A549 (cell line): ENCODE data around the gene BET1L. TPM values are rescaled to one million over a fixed set of nuclear protein-coding genes. Genes with fewer than 3 reads are reported as not detected.

Experiments
- ATAC-seq, 2 experiments: fragments of 200-7000 bp in 1 of 2; fragments of >200 bp in 1 of 2; cut with Nextera tagmentation in 1 of 2; cut with Tn5 transposase in 1 of 2; 3 replicates each; pipeline versions ENCODE4 v1.8.0 to v1.9.1; 2018 to 2020; ENCODE audit warnings: mild to moderate bottlenecking in 1 of 2, moderate library complexity in 1 of 2
- CTCF ChIA-PET: fragments of 300-600 bp; sonication (Branson Sonifier 250); formaldehyde crosslinking; extraction: SDS; loops from one replicate; lab custom pipeline; 2021; ENCODE audit warnings: antibody characterized with exemption, inconsistent platforms; lab: Yijun Ruan, JAX
- POLR2A ChIA-PET: fragments of 350-600 bp; formaldehyde crosslinking; extraction: SDS; loops from one replicate; lab custom pipeline; 2021; ENCODE audit warnings: antibody characterized with exemption, inconsistent platforms; lab: Yijun Ruan, JAX
- DNase-seq, 2 experiments: peaks; one replicate each; pipeline versions ENCODE4 v3.0.0 to v3.0.0-alpha.2; 2011 to 2016; ENCODE audit warnings: low read depth in 1 of 2, low spot score in 1 of 2
- FAIRE-seq: peaks from 2 replicates; lab custom pipeline; 2011; peaks lifted over from hg19 to GRCh38; lab: Jason Lieb, UNC
- H3K27ac ChIP-seq, 2 experiments: fragments of >200 bp; sonication (Bioruptor Twin); formaldehyde crosslinking; 3 replicates each; pipeline ENCODE4 v1.5.1; 2016 to 2017
- H3K4me1 ChIP-seq: fragments of >200 bp; sonication (Bioruptor Twin); formaldehyde crosslinking; 3 replicates; pipeline ENCODE4 v1.6.1; 2016
- H3K4me2 ChIP-seq: fragments of >200 bp; sonication (Bioruptor Twin); formaldehyde crosslinking; 3 replicates; pipeline ENCODE4 v1.6.1; 2016
- H3K4me3 ChIP-seq: fragments of >200 bp; sonication (Bioruptor Twin); formaldehyde crosslinking; 3 replicates; pipeline ENCODE4 v1.5.1; 2016
- H3K9me3 ChIP-seq: fragments of >200 bp; sonication (Bioruptor Twin); formaldehyde crosslinking; 3 replicates; pipeline ENCODE4 v1.6.1; 2016
- CBX2 ChIP-seq: fragments of 200-600 bp; sonication (generic); IDR thresholded peaks from 2 replicates; pipeline ENCODE4 v1.6.1; 2016; ENCODE audit warnings: low read depth, mild to moderate bottlenecking, borderline replicate concordance
- CHD2 ChIP-seq: fragments of 150-350 bp; IDR thresholded peaks from 2 replicates; pipeline ENCODE4 v1.6.1; 2014; ENCODE audit warnings: low read length; ENCODE audit not compliant: partially characterized antibody
- CHD4 ChIP-seq: fragments of 200-600 bp; sonication (generic); IDR thresholded peaks from 2 replicates; pipeline ENCODE4 v1.6.1; 2016; ENCODE audit warnings: antibody characterized with exemption, mild to moderate bottlenecking, borderline replicate concordance
- EHF ChIP-seq: fragments of 250-450 bp; sonication (Bioruptor Pico); IDR thresholded peaks from 2 replicates; pipeline ENCODE4 v1.5.0; 2020; ENCODE audit warnings: mild to moderate bottlenecking
- FOSB ChIP-seq: fragments of 250-450 bp; sonication (Bioruptor Pico); IDR thresholded peaks from 2 replicates; pipeline ENCODE4 v1.5.0; 2020; ENCODE audit warnings: mild to moderate bottlenecking, moderate library complexity
- FOXS1 ChIP-seq: fragments of 250-450 bp; sonication (Bioruptor Pico); IDR thresholded peaks from 2 replicates; pipeline ENCODE4 v1.5.0; 2020; ENCODE audit warnings: mild to moderate bottlenecking, moderate library complexity
- HDAC2 ChIP-seq: fragments of 200-600 bp; sonication (generic); IDR thresholded peaks from 2 replicates; pipeline ENCODE4 v1.6.1; 2016
- HMGXB4 ChIP-seq: fragments of 250-450 bp; sonication (Bioruptor Pico); IDR thresholded peaks from 2 replicates; pipeline ENCODE4 v1.5.0; 2021; ENCODE audit warnings: mild to moderate bottlenecking, moderate library complexity, borderline replicate concordance
- HOXA7 ChIP-seq: fragments of 250-450 bp; sonication (Bioruptor Pico); IDR thresholded peaks from 2 replicates; pipeline ENCODE4 v1.5.0; 2020; ENCODE audit warnings: mild to moderate bottlenecking, moderate library complexity
- HOXB5 ChIP-seq: fragments of 250-450 bp; sonication (Bioruptor Pico); IDR thresholded peaks from 2 replicates; pipeline ENCODE4 v1.5.0; 2020; ENCODE audit warnings: mild to moderate bottlenecking, moderate library complexity
- JUN ChIP-seq, 2 experiments: fragments of >200 bp; sonication (Bioruptor Twin); formaldehyde crosslinking; IDR thresholded peaks; 2 replicates in 1 of 2; 3 replicates in 1 of 2; pipeline ENCODE4 v1.6.1; 2016 to 2017
- JUNB ChIP-seq: fragments of >200 bp; sonication (Bioruptor Twin); formaldehyde crosslinking; IDR thresholded peaks from 2 replicates; pipeline ENCODE4 v1.6.1; 2016
- KDM1A ChIP-seq: fragments of 200-600 bp; sonication (generic); IDR thresholded peaks from 2 replicates; pipeline ENCODE4 v1.6.1; 2016; ENCODE audit warnings: low read depth, mild to moderate bottlenecking
- MAFK ChIP-seq: fragments of 450-650 bp; IDR thresholded peaks from 2 replicates; pipeline ENCODE4 v1.6.1; 2014; ENCODE audit not compliant: partially characterized antibody
- MAZ ChIP-seq: fragments of 150-350 bp; IDR thresholded peaks from 2 replicates; pipeline ENCODE4 v1.6.1; 2014; ENCODE audit warnings: antibody characterized with exemption, low read depth, low read length, borderline replicate concordance
- MYC ChIP-seq: IDR thresholded peaks from 2 replicates; pipeline ENCODE4 v1.6.1; 2012; ENCODE audit warnings: mild to moderate bottlenecking, inconsistent platforms, low read length, improper control_type of control experiment, borderline replicate concordance
- PHF8 ChIP-seq: fragments of 200-600 bp; sonication (generic); IDR thresholded peaks from 2 replicates; pipeline ENCODE4 v1.6.1; 2016; ENCODE audit warnings: low read depth, mild to moderate bottlenecking, antibody characterized with exemption, moderate library complexity, borderline replicate concordance
- POLR2A ChIP-seq: IDR thresholded peaks from 2 replicates; pipeline ENCODE4 v1.6.1; 2012; ENCODE audit warnings: mild to moderate bottlenecking, low read length
- POLR2AphosphoS2 ChIP-seq: conservative IDR thresholded peaks from 2 replicates; pipeline ENCODE4 v1.6.1; 2012; ENCODE audit warnings: low read length, improper control_type of control experiment, inconsistent platforms
- RAD21 ChIP-seq, 2 experiments: fragments of >200 bp in 1 of 2; sonication (Bioruptor Twin) in 1 of 2; formaldehyde crosslinking in 1 of 2; IDR thresholded peaks in 1 of 2; conservative IDR thresholded peaks in 1 of 2; 2 replicates in 1 of 2; 3 replicates in 1 of 2; pipeline ENCODE4 v1.6.1; 2012 to 2018; ENCODE audit warnings: inconsistent platforms in 1 of 2
- RARB ChIP-seq: fragments of 250-450 bp; sonication (Bioruptor Pico); IDR thresholded peaks from 2 replicates; pipeline ENCODE4 v1.8.0; 2021; ENCODE audit warnings: mild to moderate bottlenecking, moderate library complexity
- RCOR1 ChIP-seq: fragments of 150-350 bp; IDR thresholded peaks from 2 replicates; pipeline ENCODE4 v1.6.1; 2014; ENCODE audit warnings: antibody characterized with exemption, low read length, low read depth
- REST ChIP-seq: fragments of 200-600 bp; sonication (generic); IDR thresholded peaks from 2 replicates; pipeline ENCODE4 v1.6.1; 2016; ENCODE audit warnings: antibody characterized with exemption, mild to moderate bottlenecking, moderate library complexity
- RNF2 ChIP-seq: fragments of 200-600 bp; sonication (generic); IDR thresholded peaks from 2 replicates; pipeline ENCODE4 v1.6.1; 2016; ENCODE audit warnings: low read depth, mild to moderate bottlenecking, antibody characterized with exemption, moderate library complexity, borderline replicate concordance
- SMC3 ChIP-seq: fragments of >200 bp; sonication (Bioruptor Twin); formaldehyde crosslinking; IDR thresholded peaks from 3 replicates; pipeline ENCODE4 v1.6.1; 2018; ENCODE audit warnings: inconsistent platforms
- TFCP2L1 ChIP-seq: fragments of 250-450 bp; sonication (Bioruptor Pico); IDR thresholded peaks from 2 replicates; pipeline ENCODE4 v1.5.0; 2021; ENCODE audit warnings: mild to moderate bottlenecking
- TP53 ChIP-seq: fragments of 250-450 bp; sonication (Bioruptor Pico); IDR thresholded peaks from 2 replicates; pipeline ENCODE4 v1.5.0; 2021; ENCODE audit warnings: mild to moderate bottlenecking, moderate library complexity
- USF2 ChIP-seq: fragments of 450-650 bp; IDR thresholded peaks from 2 replicates; pipeline ENCODE4 v1.6.1; 2014; ENCODE audit warnings: antibody characterized with exemption
- ZNF302 ChIP-seq: fragments of 250-450 bp; sonication (Bioruptor Pico); IDR thresholded peaks from 2 replicates; pipeline ENCODE4 v1.9.0; 2021; ENCODE audit warnings: inconsistent platforms, mild to moderate bottlenecking, moderate library complexity
- WGBS: methylation state at CpG from one replicate; pipeline ENCODE4 v1.1.6; 2017; ENCODE audit errors: missing lambda C conversion rate; 5-methylcytosine and 5-hydroxymethylcytosine counted together
- polyA plus RNA-seq, 4 experiments: library from polyadenylated mRNA; depleted of rRNA in 3 of 4; stranded (reverse); fragments of >200 nt; fragmentation: RNase III in 1 of 4; extraction: RNeasy Plus Mini Kit Qiagen cat#74134 plus additional on column Dnase treatment in 1 of 4; gene quantifications; 2 replicates in 3 of 4; 3 replicates in 1 of 4; pipeline ENCODE4 v1.2.3, GENCODE V29; 2011 to 2017
- TF ChIP-seq, protein P1 (sequence below): IDR thresholded peaks from 2 replicates; pipeline ENCODE4 v1.6.1; 2012
- TF ChIP-seq, protein P2 (sequence below): IDR thresholded peaks from 2 replicates; pipeline ENCODE4 v1.6.1; 2012; ENCODE audit warnings: low read depth, borderline replicate concordance
- TF ChIP-seq, protein P3 (sequence below): fragments of >200 bp; sonication (Bioruptor Twin); formaldehyde crosslinking; IDR thresholded peaks from 2 replicates; pipeline ENCODE4 v1.6.1; 2016

BET1L gene
- polyA plus RNA-seq, 2 of the 4 experiments (the other 2 are of a cell fraction) = 28.5 to 44.5 TPM

DNA sequence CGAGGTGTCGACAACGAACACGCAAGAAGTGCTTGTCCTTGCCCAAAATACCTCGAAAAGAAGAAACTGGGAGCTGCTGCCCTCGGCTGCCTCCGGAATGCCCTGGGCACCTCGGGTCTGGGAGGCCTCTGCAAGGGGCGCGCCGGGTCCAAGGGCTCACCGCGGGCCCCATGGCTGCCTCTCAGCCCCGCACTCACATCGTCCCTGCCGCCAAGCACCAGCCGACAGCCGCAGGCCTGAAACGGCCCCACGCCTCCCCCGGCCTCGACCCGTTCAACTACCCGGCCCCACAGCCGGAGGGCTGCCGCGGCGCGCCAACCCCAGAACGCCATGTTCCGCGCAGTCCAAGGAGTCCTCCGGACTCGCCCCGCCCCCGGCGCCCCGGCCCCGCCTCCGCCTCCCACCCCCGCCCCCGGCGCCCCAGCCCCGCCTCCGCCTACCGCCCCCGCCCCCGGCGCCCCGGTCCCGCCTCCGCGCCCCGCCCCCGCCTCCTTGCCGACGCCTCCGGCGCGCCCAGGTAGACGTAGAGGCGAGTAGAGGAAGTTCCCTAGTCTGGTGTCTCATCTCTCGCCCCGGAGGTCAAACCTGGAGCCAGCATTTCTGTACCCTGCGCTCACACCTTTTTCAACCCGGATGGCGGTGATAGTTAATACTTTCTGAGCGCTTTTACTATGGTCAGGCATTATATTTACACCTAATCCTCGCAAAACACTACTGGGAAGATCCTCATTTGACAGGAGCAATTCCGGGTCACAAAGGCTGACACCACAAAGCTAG, 29.0 kb upstream of the BET1L start, which contains the start of gene SIRT3:
Gene SIRT3, minus strand, starts transcription at position 346 of the 777 bp plus-strand sequence. Its CDS starts 14 bp downstream, at position 332.
- ChIA-PET POLR2A (interaction anchor here (1.2 to 2.3 kb wide), 2 partner anchors 14 to 29 kb away, joined by 4 to 8 read pairs; partner anchors contain the start of genes BET1L and RIC8A), CTCF (interaction anchor here (0.8 to 2.0 kb wide), 5 partner anchors 14 to 68 kb away, joined by 3 to 17 read pairs (median 3); no protein-coding TSS in a partner anchor)
- Histone ChIP-seq H3K4me2 (peak within 1 kb of the TSS; percentile 99), H3K27ac (peak within 1 kb of the TSS; percentile 95 to 96), H3K4me1 (peaks cover 17% of the 10 kb centered on the region; the same call in 2 of the 3 replicates), H3K4me3 (peak within 1 kb of the TSS; percentile 91), H3K9me3 (no peaks in the 10 kb centered on the region)
- ATAC-seq (peak; percentile 93 to 96), DNase-seq (peak; percentile 90 to 95), FAIRE-seq (no peak)
- under 1% methylated on average over 18 of the region's 70 CpGs for WGBS
- TF ChIP-seq HDAC2 = no peak
- no peak for TF ChIP-seq USF2
- peak; percentile 78 for TF ChIP-seq POLR2A
- no peak for TF ChIP-seq EHF
- TF ChIP-seq MAFK = no peak
- no peak for TF ChIP-seq CHD4
- 0 out of 2 replicates have a peak, but pooled peaks have one; percentile 15 for TF ChIP-seq FOXS1 (CRISPR knock-in tag)
- peak; percentile 16; the same call in 1 of the 2 replicates for TF ChIP-seq TFCP2L1 (CRISPR knock-in tag)
- no peak for TF ChIP-seq FOSB (CRISPR knock-in tag)
- TF ChIP-seq PHF8 = peak; percentile 68; the same call in 1 of the 2 replicates
- TF ChIP-seq CHD2 = no peak
- TF ChIP-seq MYC = no peak
- peak; percentile 67 to 80 for TF ChIP-seq JUN (IDR thresholded peaks at IDR 0.05)
- no peak for TF ChIP-seq KDM1A
- no peak for TF ChIP-seq RAD21 (conservative IDR thresholded peaks at IDR 0.05 in 1 of 2, IDR thresholded peaks at IDR 0.05 in 1 of 2)
- peak; percentile 42; the same call in 1 of the 2 replicates for TF ChIP-seq TP53 (CRISPR knock-in tag)
- TF ChIP-seq RARB = no peak
- TF ChIP-seq, protein P1, sequence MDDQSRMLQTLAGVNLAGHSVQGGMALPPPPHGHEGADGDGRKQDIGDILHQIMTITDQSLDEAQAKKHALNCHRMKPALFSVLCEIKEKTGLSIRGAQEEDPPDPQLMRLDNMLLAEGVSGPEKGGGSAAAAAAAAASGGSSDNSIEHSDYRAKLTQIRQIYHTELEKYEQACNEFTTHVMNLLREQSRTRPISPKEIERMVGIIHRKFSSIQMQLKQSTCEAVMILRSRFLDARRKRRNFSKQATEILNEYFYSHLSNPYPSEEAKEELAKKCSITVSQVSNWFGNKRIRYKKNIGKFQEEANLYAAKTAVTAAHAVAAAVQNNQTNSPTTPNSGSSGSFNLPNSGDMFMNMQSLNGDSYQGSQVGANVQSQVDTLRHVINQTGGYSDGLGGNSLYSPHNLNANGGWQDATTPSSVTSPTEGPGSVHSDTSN = no peak
- TF ChIP-seq CBX2 = no peak
- TF ChIP-seq RCOR1 = no peak
- no peak for TF ChIP-seq HOXB5
- no peak for TF ChIP-seq POLR2AphosphoS2
- TF ChIP-seq ZNF302 = no peak
- TF ChIP-seq, protein P2, sequence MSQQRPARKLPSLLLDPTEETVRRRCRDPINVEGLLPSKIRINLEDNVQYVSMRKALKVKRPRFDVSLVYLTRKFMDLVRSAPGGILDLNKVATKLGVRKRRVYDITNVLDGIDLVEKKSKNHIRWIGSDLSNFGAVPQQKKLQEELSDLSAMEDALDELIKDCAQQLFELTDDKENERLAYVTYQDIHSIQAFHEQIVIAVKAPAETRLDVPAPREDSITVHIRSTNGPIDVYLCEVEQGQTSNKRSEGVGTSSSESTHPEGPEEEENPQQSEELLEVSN = peak; percentile 51; the same call in 1 of the 2 replicates
- TF ChIP-seq MAZ = 0 out of 2 replicates have a peak, but pooled peaks have one; percentile 61
- peak; percentile 22; the same call in 1 of the 2 replicates for TF ChIP-seq HOXA7
- TF ChIP-seq, protein P3, sequence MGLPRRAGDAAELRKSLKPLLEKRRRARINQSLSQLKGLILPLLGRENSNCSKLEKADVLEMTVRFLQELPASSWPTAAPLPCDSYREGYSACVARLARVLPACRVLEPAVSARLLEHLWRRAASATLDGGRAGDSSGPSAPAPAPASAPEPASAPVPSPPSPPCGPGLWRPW = no peak
- TF ChIP-seq JUNB = no peak
- TF ChIP-seq HMGXB4 (CRISPR knock-in tag) = no peak
- no peak for TF ChIP-seq SMC3
- no peak for TF ChIP-seq RNF2
- TF ChIP-seq REST = no peak
